Urinary bladder (tissue), 4 donors: Measurements from ENCODE around the gene MXRA7. TPM values are rescaled to one million over a fixed set of nuclear protein-coding genes. Genes with fewer than 3 reads are reported as not detected.
"Not testable (repeated sequence)": the region's sequence is repeated elsewhere in the genome, so short reads cannot be mapped to it uniquely, and the experiment has no call there.

Experiments used
- DNase-seq: peaks from one replicate; pipeline ENCODE4 v3.0.0-alpha.2; 2015; ENCODE audit errors: extremely low spot score
- H3K27ac ChIP-seq: one replicate; pipeline ENCODE4 v1.5.1; 2013; ENCODE audit warnings: low read depth, mild to moderate bottlenecking, moderate library complexity
- H3K36me3 ChIP-seq: one replicate; pipeline ENCODE4 v1.6.1; 2013; ENCODE audit warnings: mild to moderate bottlenecking, moderate library complexity; ENCODE audit not compliant: insufficient read depth
- H3K4me1 ChIP-seq: one replicate; pipeline ENCODE4 v1.6.1; 2013; ENCODE audit warnings: mild to moderate bottlenecking, moderate library complexity; ENCODE audit not compliant: insufficient read depth
- H3K4me3 ChIP-seq: one replicate; pipeline ENCODE4 v1.5.1; 2013; ENCODE audit warnings: low read depth, low read length
- WGBS: extraction: QIAGEN DNeasy Blood & Tissue Kit; methylation state at CpG from one replicate; pipeline ENCODE4 v1.1.7; 2013; 5-methylcytosine and 5-hydroxymethylcytosine counted together
- polyA plus RNA-seq: library from polyadenylated mRNA; stranded (reverse); fragments of 200-250 nt; gene quantifications from one replicate; pipeline ENCODE4 v1.2.3, GENCODE V29; 2013
- total RNA-seq: library from RNA; depleted of rRNA; stranded (reverse); fragments of >200 nt; gene quantifications from one replicate; pipeline ENCODE4 v1.2.3, GENCODE V29; 2014
- donor health status: healthy with polysubstance abuse.
- donor health status: healthy.

Gene MXRA7
- total and polyA plus RNA-seq, 2 donors = 188 to 432 TPM

DNA sequence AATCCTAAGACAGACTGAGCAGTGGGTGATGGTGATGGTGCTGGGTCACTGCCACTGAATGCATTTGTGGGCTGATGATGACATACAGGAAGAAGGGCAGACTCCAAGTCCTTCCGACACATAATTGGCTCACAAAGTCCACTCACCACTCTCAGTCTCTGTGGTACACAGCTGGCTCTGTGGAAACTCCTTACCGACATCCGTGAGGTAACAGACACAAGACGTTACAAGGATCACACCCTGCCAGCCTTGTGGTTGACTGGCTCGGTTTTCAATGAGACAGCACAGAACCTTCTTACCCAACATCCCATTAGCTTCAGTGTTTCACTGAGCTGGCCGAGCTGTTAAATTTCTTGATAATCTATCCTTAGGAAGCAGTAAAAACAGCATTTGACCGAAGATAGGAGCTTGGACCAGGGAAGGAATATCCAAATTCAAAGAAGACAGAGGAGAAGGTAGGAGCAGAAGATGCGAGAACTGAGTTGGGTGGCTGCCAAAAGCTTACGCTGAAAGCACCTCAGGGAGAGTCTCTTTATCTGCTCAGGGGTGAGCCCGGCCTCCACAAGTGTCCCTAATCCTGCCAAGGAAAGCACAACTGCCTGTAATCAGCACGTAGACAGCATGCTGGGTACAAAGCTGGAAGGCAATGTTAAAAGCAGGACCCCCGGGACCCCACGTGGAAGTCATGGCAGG lies 5.5 kb upstream of the MXRA7 start:
- no peaks in the 10 kb centered on the region for H3K36me3 ChIP-seq
- WGBS = 63% methylated on average over 13 of the region's 13 CpGs

DNA sequence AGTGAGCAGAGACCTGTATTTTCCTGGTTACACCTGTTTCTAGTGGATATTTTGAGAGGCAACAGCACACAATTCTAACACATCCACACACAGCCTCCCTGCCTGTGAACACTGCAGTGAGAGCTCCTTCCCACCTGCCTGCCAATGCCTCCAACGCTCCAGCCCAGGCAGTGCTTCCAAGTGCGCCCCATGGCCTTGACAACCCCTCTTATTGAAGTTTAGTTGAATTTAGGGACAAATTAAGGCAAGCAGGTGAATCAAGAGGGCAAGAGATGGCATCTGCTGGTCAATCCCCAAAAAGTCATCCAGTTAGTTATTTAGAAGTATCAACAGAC lies 4.7 kb upstream of the MXRA7 start:
- Histone ChIP-seq H3K27ac (no peak overlapping the region), H3K4me3 (no peak overlapping the region), H3K4me1 (no peaks in the 10 kb centered on the region), H3K36me3 (no peaks in the 10 kb centered on the region)
- DNase-seq = no peak
- WGBS = 87% methylated on average over 2 of the region's 2 CpGs

More for the DNA sequence above, 5.5 kb upstream of the MXRA7 start:
- Histone ChIP-seq H3K4me1 (no peaks in the 10 kb centered on the region), H3K4me3 (no peak overlapping the region), H3K27ac (no peak overlapping the region)
- DNase-seq = no peak

DNA sequence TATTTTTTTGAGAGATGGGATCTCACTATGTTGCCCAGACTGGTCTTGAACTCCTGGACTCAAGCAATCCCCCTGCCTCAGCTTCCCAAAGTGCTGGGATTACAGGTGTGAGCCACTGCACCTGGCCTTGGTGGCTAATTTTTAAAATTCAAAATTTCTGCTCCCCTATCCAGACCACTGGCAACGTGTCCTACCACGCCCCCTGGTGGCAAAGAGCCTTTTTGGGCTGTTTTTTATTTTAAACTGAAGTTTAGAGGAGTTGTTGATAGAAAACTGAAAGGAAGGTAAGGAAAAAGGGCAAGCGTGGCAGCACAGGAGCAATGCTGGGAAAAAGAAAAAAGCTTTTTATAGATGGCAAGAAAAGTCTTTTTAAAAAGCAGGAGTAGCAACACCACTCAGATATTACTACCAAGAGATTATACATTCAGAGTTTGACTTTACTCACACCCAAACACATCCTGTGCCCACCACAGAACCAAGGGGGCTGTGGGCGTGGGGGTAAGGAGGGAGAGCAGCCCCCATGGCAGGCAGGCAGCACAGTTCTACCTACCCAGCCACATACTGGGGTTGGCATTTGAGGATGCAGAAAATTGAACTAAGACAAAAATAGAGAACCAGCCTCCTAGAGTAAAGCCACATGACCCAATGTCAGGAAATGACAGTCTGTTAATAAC lies 4.2 kb upstream of the MXRA7 start:
- no peaks in the 10 kb centered on the region for H3K36me3 ChIP-seq

DNA sequence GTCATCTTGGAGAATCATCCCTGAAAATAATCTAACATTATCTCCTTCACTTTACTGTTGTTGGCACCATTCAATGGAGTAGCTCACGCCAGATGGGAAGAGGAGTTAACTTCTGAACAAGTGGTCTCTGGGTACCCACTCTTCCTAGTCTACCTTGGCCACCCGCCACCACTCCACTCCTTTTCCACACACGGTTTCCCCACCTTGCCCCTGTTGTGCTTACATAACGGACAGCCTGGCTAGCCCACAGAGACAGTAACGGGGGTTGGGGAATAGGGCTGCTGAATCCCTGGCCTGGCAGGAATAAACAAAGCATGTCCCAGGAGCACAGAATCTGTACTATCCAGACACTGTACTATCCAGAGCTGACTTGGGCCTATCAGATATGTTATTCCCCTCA lies 3.6 kb upstream of the MXRA7 start:
- Histone ChIP-seq H3K4me1 (no peaks in the 10 kb centered on the region), H3K27ac (no peak overlapping the region), H3K36me3 (no peaks in the 10 kb centered on the region), H3K4me3 (no peak overlapping the region)
- 64% methylated on average over 5 of the region's 5 CpGs for WGBS
- DNase-seq = no peak

More for the DNA sequence above, 4.2 kb upstream of the MXRA7 start:
- no peak overlapping the region for H3K27ac ChIP-seq
- no peak overlapping the region for H3K4me3 ChIP-seq
- no peaks in the 10 kb centered on the region for H3K4me1 ChIP-seq
- 23% methylated on average over 4 of the region's 4 CpGs for WGBS
- DNase-seq = no peak

DNA sequence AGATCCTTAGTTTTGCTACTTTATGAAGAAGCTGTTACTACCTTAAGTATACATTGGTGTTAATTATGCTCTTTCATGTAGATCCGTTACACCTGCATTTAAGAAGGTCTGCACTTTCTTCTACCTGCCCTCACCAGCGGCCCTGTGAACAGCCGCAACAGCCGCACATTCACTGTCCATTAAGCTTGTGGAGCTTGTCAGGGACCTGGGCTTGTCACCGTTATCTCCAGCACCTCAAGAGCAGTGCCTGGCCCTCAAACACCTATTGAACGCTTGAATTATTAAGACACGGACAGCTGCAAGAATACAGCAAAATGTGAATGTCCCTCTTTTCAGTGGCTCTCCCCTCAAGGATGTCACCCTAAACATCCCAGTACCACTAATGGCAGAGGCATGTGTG lies 3.0 kb upstream of the MXRA7 start:
- Histone ChIP-seq H3K4me1 (no peaks in the 10 kb centered on the region), H3K27ac (no peak overlapping the region), H3K4me3 (no peak overlapping the region), H3K36me3 (no peaks in the 10 kb centered on the region)
- no peak for DNase-seq
- 94% methylated on average over 7 of the region's 7 CpGs for WGBS

DNA sequence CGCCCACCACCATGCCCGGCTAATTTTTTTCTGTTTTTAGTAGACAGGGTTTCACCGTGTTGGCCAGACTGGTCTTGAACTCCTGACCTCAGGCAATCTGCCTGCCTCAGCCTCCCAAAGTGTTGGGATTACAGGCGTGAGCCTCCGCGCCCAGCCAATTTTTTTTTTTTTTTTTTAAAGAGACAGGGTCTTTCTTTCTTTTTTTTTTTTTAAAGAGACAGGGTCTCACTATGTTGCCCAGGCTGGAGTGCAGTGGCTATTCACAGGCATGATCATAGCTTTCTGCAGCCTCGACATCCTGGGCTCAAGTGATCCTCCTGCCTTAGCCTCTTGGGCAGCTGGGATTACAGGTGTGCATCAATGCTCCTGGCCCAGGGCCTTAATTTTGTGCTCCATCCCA lies 1.6 kb upstream of the MXRA7 start:
- 52% methylated on average over 7 of the region's 7 CpGs for WGBS
- H3K27ac ChIP-seq = not testable (repeated sequence)

DNA sequence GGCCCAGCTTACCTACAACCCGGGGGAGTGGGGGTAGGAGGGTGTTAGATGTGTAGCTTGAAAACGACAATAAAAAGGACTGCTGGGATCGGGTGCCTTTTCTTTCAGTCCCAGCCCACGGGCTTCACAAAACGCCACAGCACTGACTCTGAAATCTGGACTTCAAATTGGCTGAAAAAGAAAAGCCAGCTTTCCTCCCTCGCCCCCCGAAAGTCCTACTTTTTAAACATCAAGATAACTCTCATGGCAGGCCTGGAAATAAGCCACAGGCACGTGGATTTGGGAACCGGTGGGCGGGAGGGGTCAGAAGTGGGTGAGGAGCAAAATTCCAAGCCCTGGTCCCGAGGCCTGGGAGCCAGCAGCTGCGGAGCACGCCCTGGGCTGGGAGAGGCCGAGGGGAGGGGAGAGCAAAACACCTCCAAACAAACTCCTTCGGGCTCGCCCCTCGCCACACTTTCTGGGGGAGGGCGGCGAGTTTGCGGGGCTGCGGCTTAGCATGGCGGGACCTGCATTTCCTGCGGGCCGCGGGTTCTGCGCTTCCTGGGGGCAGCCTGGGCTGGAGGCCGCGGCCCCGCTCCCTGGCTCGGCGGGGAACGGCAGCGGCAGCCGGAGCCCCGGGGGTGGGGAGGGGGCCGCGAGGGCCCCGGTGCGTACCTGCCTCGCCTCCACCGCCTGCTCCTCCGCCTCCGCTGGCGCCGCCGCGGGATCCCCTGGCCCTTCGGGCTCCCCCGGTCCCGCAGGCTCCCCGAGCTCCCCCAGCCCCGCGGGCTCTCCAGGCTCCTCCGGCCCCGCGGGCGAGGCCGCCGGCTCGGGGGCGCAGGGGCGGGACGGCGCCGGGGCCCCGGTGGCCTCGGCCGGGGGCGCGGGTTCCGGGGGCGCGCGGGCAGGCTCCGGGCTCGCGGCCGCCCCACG lies 558 bp downstream of the MXRA7 start:
- WGBS = 3% methylated on average over 49 of the region's 79 CpGs
- H3K4me3 ChIP-seq = peak overlapping the region; percentile 84
- H3K36me3 ChIP-seq, DNase-seq, H3K4me1 ChIP-seq: not testable (repeated sequence)
- peak overlapping the region; percentile 84 for H3K27ac ChIP-seq

More for the DNA sequence above, 1.6 kb upstream of the MXRA7 start:
- not testable (repeated sequence) for H3K36me3 ChIP-seq, H3K4me1 ChIP-seq, DNase-seq, H3K4me3 ChIP-seq

DNA sequence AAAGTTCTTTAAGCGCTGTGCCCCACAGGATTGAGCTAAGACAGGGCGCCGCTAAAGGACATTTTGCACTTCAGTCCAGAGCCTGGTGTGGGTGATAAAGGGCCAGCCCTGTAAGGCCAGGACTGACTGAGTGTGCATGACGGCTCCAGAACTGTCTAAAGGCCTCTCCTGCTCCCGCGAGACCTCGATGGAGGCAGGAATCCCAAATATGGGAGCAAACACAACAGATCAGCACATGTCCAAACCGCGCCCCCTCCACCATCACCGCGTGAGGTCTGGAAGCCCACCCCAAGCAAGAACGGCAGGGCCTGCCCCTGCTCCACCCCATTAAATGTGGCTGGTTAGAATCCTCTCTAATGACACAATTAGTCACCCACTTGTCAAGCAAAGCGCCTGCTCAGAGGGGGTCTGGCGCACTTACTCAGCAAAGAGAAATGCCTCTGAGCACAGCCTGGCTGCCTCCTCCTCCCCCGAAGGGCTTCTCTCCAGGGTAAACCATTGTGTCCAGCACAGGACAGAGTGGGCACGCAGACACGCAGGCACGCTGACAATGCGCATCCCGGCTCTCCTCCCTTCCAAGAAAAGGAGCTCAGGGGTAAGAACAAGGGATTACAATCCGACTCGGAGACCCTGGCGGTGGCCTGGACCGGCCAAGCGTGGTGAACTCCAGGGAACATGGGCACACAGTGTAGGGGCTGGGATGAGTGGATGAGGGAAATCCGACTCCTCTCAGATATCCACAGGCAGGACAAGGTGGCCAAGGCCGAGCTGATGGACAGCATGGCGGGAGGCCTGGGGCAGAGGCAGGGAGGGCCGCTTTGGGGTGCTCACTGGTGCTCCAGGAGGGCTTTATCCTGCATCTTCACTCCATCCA lies 1.5 kb downstream of the MXRA7 start:
- 23% methylated on average over 29 of the region's 29 CpGs for WGBS
- Histone ChIP-seq H3K4me3 (peak overlapping the region; percentile 84), H3K27ac (peak overlapping the region; percentile 83), H3K4me1 (no peaks in the 10 kb centered on the region), H3K36me3 (no peaks in the 10 kb centered on the region)
- no peak for DNase-seq

DNA sequence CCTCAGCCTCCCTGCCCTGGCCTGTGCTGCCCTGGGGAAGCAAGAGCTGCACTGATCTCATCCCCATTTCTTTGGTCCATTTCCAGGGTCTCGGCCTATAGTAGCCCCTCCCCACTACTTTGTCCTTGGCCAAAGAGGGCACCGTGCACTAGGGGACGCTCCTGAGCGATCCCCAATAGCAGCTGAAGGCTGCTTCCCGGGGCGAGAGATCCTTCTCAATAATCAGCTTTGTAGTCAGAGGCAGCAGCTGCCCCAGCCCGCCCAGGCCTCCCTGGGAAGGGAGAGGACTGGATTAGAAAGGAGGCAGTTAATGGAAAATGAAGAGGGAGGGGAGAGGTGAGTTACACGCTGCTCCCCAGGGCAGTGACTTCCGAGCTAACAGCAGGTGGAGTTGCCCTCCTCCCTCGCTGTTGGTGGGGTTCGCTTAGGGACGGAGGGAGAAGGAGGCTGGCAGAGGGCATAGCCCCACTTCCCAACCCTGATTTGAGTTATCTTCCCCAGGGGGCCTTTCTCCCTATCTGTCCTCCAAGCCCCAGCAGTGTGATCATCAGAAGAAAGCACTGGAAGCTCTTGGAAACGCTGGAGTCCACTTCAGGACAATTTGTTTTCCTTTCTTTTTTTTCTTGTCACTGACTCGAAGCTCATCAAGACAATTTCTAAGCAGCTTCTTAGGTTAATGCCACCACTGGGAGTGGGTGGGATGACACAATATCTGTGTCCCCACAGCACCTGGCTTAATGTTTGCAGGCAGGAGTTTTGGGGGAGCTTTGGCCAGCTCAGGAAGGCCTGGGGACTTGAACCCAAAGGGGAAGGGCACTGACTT lies 2.6 kb downstream of the MXRA7 start:
- Histone ChIP-seq H3K36me3 (no peaks in the 10 kb centered on the region), H3K27ac (peak overlapping the region; percentile 63), H3K4me1 (no peaks in the 10 kb centered on the region), H3K4me3 (no peak overlapping the region)
- WGBS = 31% methylated on average over 14 of the region's 14 CpGs
- DNase-seq = no peak

DNA sequence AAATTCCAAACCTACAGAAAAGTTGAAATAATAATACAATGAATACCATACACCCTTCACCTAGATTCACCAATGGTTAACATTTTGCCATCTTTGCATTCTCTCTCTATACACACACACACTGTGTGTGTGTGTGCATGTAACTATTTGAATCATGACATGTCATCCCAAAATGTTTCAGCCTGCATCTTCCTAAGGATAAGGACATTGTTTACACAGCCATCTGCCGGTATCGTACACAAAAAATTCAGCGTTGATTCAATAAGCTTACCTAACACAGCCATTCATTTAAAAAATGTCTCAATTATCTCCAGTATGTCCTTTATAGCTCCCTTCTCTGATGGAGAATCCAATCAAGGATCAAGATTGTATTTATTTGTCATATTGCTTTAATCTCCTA lies 3.9 kb downstream of the MXRA7 start:
- Histone ChIP-seq H3K36me3 (no peaks in the 10 kb centered on the region), H3K4me3 (no peak overlapping the region), H3K4me1 (no peaks in the 10 kb centered on the region), H3K27ac (no peak overlapping the region)
- WGBS = 36% methylated on average over 3 of the region's 3 CpGs
- no peak for DNase-seq

DNA sequence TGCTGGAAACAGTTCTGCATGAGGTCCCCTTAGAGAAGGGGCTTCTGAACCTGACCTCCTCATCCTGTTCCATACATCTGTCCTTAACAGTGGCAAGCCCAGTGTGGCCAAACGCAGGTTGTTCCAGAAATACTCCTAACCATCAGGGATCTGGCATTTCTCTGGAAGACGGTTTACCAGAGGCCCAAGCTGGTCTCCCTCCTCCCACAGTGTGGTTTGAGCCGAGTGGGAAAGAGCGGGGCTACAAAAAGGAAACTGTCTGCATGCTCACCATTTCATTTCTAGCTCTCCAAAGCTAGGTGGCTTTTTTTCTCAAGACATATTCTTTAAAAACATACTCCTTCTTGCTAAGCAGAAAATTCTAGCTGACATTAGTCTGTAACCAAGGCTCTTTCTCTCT lies 6.0 kb downstream of the MXRA7 start:
- no peak overlapping the region for H3K27ac ChIP-seq

DNA sequence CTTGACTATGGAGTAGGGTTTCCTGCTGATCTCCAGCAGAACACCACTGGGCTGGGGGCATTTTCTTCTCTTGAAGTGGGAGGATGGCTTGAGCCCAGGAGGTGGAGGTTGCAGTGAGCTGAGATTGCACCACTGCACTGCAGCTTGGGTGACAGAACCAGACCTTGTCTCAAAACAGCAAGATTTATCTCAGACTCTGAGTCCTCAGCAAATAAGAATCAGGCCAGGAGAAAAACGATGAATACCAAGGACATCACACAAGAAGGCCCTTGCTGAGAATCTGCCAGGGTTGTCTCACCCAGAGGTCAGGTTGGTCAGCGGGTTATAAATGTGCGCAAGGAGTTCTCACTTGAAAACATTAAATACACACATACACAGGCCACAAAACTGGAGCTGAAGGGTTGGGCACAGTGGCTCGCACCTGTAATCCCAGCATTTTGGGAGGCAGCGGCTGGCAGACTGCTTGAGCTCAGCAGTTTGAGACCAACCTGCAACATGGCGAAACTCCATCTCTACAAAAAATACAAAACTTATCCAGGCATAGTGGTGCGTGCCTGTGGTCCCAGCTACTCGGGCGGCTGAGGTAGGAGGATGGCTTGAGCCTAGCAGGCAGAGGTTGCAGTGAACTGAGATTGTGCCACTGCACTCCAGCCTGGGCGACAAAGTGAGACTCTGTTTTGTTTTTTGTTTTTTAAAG lies 7.7 kb downstream of the MXRA7 start:
- no peaks in the 10 kb centered on the region for H3K36me3 ChIP-seq
- 85% methylated on average over 10 of the region's 10 CpGs for WGBS
- H3K4me1 ChIP-seq = peaks cover 2% of the 10 kb centered on the region

More for the DNA sequence above, 6.0 kb downstream of the MXRA7 start:
- Histone ChIP-seq H3K4me1 (no peaks in the 10 kb centered on the region), H3K4me3 (no peak overlapping the region), H3K36me3 (no peaks in the 10 kb centered on the region)
- no peak for DNase-seq
- WGBS = 29% methylated on average over 4 of the region's 4 CpGs

More for the DNA sequence above, 7.7 kb downstream of the MXRA7 start:
- H3K27ac ChIP-seq = no peak overlapping the region
- H3K4me3 ChIP-seq = no peak overlapping the region
- no peak for DNase-seq
